Ectodermal cell (in vitro differentiated cells): ENCODE results near the gene FABP7.

ENCODE experiments used
- H3K27ac ChIP-seq: 2 replicates; pipeline ENCODE4 v1.7.0; 2013; ENCODE audit warnings: mild to moderate bottlenecking, low read depth, low read length; ENCODE audit not compliant: insufficient read depth, poor library complexity, severe bottlenecking
- H3K27me3 ChIP-seq: 2 replicates; pipeline ENCODE4 v1.7.0; 2013; ENCODE audit warnings: mild to moderate bottlenecking, low read length; ENCODE audit not compliant: insufficient read depth, control insufficient read depth, poor library complexity, severe bottlenecking
- H3K36me3 ChIP-seq: one replicate; pipeline ENCODE4 v1.7.0; 2013; ENCODE audit warnings: low read length; ENCODE audit not compliant: control insufficient read depth, insufficient read depth
- H3K4me1 ChIP-seq: one replicate; pipeline ENCODE4 v1.7.0; 2013; ENCODE audit warnings: low read length; ENCODE audit not compliant: control insufficient read depth, insufficient read depth
- H3K4me3 ChIP-seq: 2 replicates; pipeline ENCODE4 v1.7.0; 2013; ENCODE audit warnings: low read depth, low read length, control low read depth; ENCODE audit not compliant: insufficient read depth
- H3K9me3 ChIP-seq: 2 replicates; pipeline ENCODE4 v1.7.0; 2013; ENCODE audit warnings: mild to moderate bottlenecking, low read length, moderate library complexity; ENCODE audit not compliant: control insufficient read depth
- WGBS, 2 experiments: methylation state at CpG; one replicate each; pipeline ENCODE4 v1.1.7; 2013; ENCODE audit warnings: missing lambda C conversion rate in 2 of 2; 5-methylcytosine and 5-hydroxymethylcytosine counted together

FABP7 gene

GRCh38 chr6:122831511-122831910 is 52.0 kb downstream of the FABP7 start:
- Histone ChIP-seq H3K27ac (no peak overlapping the region), H3K9me3 (no peaks in the 10 kb centered on the region), H3K36me3 (no peaks in the 10 kb centered on the region), H3K27me3 (no peaks in the 10 kb centered on the region), H3K4me3 (no peak overlapping the region), H3K4me1 (peaks cover 6% of the 10 kb centered on the region)
- WGBS, 2 experiments = 92 to 94% methylated on average over 1 of the region's 1 CpG

GRCh38 chr6:122832459-122832858 is 52.9 kb downstream of the FABP7 start:
- Histone ChIP-seq H3K4me1 (peaks cover 6% of the 10 kb centered on the region), H3K27me3 (no peaks in the 10 kb centered on the region), H3K27ac (no peak overlapping the region), H3K36me3 (no peaks in the 10 kb centered on the region), H3K4me3 (no peak overlapping the region), H3K9me3 (no peaks in the 10 kb centered on the region)
- WGBS, 2 experiments = 78 to 81% methylated on average over 2 of the region's 3 CpGs

GRCh38 chr6:122833021-122833491 is 53.5 kb downstream of the FABP7 start:
- no peaks in the 10 kb centered on the region for H3K36me3 ChIP-seq
- no peaks in the 10 kb centered on the region for H3K9me3 ChIP-seq
- no peak overlapping the region for H3K4me3 ChIP-seq
- H3K4me1 ChIP-seq = peaks cover 6% of the 10 kb centered on the region
- H3K27me3 ChIP-seq = no peaks in the 10 kb centered on the region
- 59 to 60% methylated on average over 7 of the region's 7 CpGs for WGBS, 2 experiments
- no peak overlapping the region for H3K27ac ChIP-seq
